AG10803 (cell line): Measurements from ENCODE around the gene PDILT.

Experiments
- DNase-seq: peaks from one replicate; pipeline ENCODE4 v3.0.0; 2010; ENCODE audit warnings: low read depth
- H3K4me3 ChIP-seq: 2 replicates; pipeline ENCODE4 v1.5.1; 2011; ENCODE audit warnings: mild to moderate bottlenecking, low read length, control low read depth
- CTCF ChIP-seq: conservative IDR thresholded peaks from 2 replicates; pipeline ENCODE4 v1.5.1; 2011; ENCODE audit warnings: mild to moderate bottlenecking, low read length, control low read depth, inconsistent platforms

PDILT gene

DNA sequence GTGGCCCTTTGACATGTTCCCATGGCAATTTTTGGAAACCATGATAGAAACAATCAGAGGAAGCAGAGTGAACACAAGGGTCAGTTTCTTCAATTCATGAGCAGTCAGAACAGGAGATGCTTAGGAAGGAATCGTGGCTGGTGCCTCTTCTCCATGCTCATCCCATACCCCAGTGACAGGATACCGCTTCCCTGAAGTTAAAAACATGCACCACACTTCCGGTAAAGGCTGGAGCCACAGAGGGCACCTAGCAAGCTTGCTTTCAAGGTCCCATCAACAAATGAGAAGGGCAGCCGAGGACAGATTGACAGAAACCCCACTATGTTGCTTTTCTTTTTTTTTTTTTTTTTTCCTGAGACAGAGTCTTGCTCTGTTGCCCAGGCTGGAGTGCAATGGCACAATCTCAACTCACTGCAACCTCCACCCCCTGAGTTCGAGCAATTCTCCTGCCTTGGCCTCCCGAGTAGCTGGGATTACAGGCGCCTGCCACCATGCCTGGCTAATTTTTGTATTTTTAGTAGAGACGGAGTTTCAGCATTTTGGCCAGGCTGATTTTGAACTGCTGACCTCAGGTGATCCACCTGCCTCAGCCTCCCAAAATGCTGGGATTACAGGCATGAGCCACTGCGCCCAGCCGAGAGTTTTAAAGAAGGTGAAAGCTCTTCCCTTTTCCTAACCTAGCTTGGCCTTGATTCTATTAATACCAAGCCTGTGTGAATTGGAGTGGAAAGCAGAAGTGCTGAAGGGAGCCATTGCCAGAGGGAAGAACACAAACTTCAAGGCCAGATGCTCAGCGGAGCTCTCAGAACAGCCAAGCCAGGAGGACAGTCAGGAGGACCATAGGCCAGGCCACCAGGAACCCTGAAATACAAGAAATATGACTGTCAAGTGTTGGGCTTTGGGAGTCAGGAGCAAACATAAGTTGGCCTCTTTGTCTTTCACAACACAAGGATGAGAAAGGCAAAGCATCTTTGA lies 93.8 kb downstream of the PDILT start:
- TF ChIP-seq CTCF: no peak
- no peak overlapping the region for H3K4me3 ChIP-seq
- no peak for DNase-seq

- no peak overlapping the region for H3K4me3 ChIP-seq
- DNase-seq: no peak
- no peak for TF ChIP-seq CTCF
Observed at GRCh38 chr16:20309786-20310185, 94.8 kb downstream of the PDILT start.
